Stimulated activated naive CD4-positive, alpha-beta T cell treated with Interleukin-2 at 50 U/mL for 16 hours (primary cell): ENCODE results near the gene OAF.

Experiments
- DNase-seq: peaks from one replicate; lab custom pipeline; 2025; lab: John Stamatoyannopoulos, UW

The OAF gene

DNA sequence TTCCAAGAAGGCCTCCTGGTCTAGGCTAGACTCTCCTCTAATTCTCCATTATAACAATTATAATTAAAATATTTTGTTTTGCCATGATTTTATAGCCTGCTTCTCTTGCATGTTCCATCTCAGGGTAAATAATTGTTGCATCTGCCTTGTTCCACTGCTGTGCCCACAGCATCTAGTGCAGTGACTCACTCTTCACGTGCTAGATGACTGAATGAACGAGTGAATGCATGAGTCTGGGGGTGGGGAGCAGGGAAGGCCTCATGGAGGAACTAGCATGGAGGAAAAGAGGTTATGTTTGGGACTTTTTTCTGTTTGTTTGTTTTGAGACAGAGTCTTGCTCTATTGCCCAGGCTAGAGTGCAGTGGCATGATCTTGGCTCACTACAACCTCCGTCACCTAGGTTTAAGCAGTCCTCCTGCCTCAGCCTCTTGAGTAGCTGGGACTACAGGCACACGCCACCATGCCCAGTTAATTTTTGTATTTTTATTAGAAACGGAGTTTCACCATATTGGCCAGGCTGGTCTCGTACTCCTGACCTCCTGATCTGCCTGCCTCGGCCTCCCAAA lies 5.2 kb upstream of the OAF start:
- DNase-seq: no peak

DNA sequence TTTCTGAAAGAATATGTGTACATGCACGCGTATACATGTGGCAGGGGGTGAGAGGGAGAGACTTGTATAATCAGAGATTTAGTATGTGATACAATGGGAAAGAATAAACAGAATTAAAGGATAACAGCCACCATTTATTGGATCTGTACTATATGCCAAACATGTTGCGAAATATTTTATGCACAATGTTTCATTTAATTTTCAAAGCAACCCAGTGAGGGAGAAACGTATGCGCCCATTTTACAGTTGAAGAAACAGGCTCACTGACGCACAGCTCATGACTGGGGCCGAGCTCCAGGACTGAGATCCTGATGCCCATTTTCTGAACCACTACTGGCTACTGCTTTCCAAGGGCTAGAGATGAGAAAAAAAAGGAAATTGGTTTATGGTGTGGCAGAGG lies 3.3 kb upstream of the OAF start:
- no peak for DNase-seq

DNA sequence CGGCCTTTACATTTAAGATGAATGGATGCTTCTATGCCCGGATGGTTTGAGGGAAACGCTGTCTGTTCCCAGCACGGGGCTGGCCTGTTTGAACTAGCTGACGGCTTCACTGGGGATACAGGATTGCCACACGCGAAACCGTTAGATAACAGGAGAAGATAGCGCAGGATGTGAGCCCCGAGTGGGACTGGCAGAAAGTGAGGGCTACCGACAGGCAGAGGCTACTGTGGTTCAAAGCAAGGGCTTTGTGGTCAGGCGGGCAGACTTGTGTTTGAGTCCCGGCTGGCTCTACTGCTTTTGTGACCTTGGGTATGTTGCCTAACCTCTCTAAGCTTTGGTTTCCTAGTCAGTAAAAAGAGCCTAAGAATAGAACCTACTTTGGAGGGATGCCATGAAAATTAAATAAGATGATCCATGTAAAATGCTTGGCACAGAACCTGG lies 2.8 kb upstream of the OAF start:
- DNase-seq: no peak

DNA sequence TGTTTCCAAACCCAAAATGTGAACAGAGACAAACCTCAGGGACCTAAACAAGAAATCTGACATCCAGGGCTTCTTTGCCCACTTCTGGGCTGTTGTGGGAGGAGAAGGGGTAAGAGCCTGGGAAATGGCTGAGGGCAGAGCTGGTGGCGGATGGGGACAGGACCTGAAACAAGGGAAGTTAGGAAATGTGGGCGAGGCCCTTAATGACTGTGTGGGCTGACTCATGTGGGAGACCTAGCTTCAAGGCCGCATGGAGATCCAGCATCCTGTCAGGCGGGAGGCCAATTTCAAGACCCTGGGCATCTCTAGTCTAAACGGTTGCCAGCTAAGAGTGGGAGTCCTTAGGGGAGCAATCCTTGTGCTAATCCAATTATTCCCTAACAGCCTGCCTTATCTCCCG lies 2.1 kb upstream of the OAF start:
- no peak for DNase-seq

DNA sequence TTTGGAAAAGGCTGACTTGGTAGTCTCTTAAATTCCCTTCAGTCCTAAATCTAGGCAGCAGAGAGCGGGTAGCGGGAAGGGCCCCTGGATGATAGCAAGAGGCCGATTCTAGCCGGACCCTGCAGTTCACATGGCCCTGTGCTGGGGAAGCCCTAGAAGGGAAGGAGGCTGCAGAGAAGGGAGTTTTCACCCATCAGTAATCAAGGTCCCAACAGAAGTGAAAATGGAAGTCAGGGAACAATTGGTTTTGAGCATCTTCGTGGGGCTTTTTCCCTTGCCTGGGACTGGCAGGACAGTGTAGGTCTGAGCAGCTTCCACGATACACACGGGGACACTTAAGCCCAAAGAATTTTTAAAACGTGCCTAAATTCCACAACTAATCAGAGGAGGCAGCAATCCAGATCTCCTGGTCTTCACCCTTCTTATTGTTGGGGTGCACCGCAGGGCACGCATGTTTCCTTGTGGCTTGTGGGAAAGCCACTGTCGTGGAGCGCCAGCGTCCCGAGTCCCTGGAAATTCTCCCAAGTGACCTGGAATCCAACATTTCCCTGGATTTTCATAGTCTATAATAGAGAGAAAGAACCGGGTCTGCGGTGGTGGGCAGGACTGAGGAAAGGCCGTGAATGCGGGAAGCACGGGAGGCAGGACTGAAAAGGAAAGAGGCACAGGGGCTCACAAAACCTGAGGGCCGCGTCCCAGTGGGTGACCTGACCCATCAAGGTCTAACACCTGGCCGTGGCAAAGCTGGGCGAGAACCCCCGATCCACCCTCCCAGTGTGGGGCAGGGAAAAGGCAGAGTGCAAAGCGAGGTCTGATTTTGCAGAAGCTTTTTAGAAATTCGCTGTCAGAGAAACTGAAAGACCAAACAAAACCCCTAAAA lies 846 bp upstream of the OAF start:
- DNase-seq: no peak

DNA sequence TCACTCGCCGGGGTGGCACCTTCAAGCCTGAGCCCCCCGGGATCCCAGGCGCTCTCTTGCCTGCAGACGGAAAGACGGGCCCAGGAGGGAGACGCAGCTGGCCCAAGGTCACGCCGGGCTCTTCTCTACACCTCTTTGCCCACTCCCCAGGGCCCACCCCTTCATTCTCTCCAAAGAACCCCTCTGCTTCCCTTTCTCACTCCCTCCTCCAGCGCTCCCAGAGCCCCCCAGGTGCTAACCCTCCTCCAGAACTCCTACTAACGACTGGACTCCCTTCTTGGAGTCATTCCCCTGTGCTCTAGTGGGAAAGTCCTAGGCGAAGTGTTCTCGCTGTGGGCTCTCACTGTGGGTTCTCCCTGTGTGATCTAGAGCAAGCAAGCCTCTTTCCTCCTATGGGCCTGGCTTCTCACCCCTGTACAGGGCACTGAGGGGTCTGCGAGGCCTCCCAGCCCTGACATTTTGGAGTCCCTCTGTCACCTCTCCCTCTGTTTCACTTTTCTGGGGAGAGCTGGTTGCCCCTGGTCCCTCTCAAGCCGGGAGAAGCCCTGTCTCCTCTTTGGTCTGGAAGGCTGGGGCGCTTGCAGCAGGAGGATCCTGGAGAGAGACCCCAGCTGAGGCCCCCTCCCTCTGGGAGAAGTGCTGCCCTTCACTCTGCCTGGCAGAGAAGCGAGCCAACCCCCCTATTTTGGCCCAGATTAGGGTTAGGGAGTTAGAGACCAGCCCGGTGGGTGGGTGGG lies 858 bp downstream of the OAF start:
- DNase-seq: no peak

DNA sequence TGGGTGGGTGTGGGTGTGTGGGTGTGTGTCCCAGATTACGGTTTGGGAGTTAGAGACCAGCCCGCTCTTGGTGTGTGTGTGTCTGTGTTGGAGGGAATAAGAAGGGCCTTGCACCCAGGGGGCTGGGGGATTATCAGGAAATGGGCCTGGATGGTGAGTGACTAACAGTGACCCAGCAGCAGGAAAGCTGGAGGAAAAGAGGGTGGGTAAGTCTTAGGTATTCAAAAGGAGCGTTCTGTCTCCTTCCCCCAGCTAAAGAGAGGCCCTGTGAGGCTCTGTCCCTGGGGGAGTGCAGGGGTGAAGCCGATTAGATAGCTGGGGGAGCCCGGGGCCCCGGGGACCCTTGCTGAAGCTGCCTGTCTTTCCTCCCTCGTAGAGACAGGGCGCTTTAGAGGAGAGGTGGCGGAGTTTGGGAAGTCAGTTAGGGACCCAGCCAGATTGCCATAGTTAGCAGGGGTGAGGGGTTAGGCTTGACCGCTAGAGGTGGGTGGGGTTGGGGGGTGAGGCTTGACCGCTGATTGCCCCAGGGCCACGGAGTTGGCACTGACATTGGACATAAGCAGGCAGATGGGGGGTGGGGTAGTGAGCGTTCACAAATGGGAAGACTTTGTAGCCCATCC lies 1.5 kb downstream of the OAF start:
- no peak for DNase-seq

DNA sequence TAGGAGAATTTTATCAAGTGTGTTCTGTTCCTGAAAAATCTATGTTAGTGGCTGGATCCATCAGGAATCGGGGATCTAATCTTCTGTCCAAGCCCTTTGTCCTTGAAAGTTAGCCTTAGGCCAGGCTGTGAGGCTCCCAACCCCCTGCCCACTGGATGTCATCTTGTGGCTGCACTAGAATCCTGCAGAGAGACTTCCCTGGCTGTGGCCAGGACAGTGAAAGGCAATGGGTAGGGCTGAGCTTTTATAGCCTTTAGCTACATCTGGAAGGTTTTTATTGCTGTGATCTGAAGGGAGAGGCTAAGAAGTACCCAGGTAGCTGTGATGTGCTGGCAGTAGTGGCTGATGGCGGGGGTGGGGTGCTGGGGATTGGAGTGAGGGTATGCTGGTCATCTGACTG lies 2.1 kb downstream of the OAF start:
- no peak for DNase-seq

DNA sequence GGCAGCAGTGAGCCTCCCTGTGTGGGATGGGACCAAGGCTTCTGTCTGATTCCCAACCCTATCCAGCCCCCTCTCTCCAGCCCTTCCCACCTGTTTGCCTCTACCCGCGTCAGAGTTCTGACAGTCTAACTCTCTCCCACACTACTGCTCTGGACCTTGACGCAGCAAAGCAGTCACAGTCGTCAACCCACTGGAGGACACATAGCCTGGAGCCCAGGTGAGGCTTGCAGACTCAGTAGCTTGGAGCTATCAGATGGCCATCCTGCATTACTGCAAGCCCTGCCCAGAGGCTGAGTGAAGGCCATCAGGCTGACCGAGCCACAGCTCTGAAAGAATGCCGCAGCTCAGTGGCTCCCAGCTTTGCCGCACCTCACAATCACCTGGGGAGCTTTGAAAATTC lies 3.7 kb downstream of the OAF start:
- DNase-seq: no peak

DNA sequence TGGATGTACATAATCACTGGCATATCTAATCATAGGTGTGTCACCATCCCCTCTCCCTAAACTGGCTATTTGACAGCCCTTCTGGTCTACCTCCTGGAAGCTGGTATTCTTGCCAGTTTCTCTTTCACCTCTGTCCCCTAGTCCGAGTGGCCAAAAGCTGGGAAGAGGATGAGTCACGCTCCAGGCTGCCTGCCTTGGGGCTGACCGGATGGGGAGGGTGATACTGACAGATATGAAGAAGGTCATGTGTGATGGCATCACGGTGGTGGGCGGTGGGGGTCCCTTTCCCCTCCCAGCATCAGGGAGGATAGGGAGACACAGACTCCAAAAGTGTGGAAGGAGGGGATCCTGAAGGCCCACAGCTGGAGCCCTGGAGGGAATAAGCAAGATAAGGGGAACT lies 4.8 kb downstream of the OAF start:
- DNase-seq: no peak

DNA sequence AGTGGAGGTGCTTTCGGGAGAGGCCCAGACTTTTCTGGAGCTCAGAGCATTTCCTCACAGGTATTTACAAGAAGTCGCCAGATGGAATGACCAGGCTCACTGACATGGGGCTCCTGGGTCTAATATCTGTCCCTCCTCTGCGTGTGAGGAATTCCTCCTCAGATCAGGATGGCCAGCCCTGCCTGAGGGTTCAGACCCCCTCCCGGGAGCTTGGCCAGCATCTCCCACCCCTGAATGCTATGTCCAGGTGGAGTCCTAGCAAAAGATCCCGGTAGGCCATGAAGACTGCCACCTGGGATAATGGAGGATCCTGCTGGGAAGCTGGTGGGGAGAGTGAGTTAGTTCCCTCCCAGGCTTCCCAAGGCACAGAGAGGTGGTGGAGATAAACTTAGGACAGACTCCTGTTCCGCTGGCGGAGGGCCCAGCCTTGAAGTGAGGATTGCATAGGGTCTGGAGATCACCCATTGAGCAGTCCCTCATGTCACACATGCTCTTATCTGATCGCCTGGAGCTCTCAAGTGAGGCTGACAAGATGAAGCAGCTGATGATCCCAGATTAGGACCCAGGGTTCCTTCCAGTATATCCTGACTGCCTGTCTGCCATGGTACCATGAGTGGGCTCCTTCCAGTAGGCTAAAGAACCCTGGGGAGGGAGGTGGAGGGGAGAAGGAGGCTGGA lies 5.7 kb downstream of the OAF start:
- no peak for DNase-seq

DNA sequence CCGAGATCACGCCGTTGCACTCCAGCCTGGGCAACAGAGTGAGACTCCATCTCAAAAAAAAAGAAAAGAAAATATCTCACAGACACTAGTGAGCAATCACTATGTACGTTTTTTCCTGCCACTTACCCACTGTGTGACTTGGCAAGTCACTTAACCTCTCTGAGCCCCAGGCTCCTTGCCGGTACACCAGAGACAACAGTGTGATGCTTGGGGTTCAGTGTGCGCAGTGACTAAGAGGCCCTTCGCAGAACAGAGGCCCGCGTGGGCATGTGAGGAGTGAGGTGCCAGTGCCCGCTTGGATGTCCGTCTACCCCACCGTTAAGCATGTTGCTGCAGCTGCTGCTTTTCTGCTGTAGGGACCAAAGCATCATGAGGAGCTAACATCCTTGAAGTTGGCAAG lies 6.7 kb downstream of the OAF start:
- no peak for DNase-seq

DNA sequence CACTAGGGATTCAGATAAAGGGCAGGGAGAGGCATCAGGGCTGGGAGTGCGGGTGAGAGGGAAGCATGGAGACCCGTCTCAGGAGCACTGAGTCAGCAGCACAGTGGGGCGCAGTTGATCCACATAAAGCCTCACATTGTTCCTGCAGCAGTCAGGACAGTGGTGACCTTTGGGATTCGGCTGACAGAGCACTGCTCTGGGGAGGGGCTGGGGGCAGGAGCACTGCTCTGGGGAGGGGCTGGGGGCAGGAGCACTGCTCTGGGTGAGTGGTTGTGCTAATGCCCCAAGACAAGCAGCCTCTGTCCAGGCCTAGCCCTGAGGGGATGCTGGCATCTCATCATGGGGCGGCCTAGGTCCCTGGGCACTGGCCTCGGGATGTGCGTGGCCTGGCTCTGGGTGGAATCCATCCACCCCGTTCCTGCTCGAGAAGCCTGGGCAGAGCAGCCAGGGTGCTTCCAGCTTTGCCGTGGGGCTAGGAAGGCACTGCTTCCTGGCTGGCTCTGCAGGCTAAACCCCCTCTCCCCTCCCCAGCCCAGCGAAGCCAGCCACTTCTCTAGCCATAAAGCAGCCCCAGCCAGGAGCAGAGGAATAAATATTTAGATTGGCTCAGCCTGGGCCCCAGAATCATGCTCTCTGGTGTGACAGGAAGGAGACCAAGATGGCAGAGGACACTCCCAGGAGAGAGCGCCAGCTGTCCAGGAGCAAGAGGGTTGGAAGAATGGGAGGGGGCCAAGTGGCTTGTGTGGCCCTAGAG lies 7.3 kb downstream of the OAF start:
- DNase-seq: no peak

DNA sequence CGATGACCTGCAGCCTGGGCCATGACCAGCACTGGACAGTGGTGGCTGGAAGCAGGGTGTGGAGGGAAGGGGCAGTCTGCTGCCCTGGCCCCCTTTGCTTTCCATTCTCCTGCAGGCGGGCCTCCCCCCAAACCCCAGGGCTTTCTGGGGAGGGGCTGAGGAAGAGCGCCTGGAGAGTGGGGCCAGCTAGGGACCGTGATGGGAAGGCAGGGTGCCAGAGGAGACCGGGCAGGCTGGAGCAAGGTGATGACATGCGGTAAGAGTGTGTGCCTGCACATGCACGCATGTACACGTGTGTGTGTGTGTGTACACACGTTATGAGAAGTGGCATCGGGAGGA lies 7.8 kb downstream of the OAF start:
- no peak for DNase-seq

DNA sequence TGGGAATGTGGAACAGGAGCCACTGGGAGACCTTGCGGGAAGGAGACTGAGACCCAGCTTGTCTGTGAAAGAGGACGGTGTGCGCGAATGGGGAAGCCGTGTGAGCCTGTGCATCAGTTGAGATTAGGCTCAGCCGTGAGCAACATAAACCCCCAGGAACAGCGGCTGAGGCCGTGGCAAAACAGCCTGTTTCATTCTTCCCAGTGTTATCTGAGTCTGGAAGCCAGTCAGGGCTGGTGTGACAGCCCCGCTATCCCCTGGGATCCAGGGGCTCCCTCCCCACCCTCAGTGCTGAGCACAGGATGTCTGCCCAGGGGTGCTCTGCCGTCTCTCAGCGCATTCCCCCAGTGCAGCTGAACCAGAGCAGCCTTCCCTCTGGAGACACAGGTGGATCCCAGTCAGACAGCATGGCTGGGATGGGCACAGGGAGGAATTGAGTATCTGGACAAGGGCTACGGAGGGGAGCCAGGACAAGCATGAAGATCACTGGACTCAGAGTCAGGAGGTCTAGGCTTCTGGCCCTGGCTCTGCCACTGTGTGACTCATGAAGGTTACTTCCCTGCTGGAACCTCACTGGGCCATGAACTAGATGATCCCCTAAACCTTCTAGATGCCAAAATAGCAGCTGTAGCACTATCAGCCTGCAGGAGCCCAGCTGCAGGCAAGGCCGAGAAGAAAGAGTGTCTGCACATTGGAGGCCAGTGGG lies 8.6 kb downstream of the OAF start:
- no peak for DNase-seq

DNA sequence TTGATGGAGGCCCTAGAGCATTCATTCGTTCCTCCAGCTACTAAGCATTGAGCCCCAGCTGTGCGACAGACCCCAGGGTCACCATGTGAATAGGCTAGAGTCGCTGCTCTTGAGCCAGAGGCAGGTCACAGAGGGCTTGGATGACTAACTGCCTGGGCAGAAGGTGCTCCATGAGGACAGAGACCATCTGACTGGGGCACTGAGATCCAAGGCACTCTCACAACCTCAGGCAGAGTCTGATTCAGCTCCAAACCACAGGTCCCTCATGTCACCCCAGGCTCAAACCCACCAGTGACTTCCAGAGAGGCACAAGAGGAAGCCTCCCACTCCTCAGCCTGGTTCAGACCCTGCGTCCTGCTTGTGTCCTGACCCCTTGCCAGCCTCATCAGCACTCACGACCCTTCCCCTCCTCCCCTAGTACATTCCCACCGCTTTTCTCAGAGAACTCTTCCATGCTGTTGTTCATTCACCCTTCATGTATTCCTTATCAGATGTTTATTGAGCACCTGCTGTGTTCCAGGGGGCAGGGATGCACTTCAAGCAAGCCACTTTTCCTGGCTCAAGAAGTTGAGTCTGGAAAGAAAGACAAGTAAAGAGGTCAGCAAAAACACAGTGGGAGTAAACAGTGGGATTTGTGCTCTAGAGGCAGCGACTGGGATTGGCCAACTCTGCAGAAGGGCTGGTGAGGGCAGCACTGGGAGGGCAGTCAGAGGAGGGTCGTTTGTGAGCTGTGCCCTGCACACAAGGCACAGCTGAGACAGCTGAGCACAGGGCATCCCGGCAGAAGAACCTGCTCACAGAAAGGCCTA lies 9.3 kb downstream of the OAF start:
- DNase-seq: no peak

DNA sequence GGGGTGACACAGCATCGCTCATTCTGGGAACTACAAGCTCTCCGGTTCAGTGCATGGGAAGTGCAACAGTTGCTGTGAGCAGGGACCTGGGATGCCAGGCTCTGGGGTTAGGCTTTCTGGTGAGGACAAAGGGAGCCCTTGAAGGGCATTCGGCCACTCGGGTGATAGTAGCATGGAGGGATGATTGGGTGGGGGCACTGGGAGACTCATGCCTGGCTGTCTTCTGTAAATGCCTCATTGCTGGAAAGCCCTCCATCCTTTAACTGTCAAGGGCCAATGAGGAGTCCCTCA lies 9.9 kb downstream of the OAF start:
- DNase-seq: no peak

DNA sequence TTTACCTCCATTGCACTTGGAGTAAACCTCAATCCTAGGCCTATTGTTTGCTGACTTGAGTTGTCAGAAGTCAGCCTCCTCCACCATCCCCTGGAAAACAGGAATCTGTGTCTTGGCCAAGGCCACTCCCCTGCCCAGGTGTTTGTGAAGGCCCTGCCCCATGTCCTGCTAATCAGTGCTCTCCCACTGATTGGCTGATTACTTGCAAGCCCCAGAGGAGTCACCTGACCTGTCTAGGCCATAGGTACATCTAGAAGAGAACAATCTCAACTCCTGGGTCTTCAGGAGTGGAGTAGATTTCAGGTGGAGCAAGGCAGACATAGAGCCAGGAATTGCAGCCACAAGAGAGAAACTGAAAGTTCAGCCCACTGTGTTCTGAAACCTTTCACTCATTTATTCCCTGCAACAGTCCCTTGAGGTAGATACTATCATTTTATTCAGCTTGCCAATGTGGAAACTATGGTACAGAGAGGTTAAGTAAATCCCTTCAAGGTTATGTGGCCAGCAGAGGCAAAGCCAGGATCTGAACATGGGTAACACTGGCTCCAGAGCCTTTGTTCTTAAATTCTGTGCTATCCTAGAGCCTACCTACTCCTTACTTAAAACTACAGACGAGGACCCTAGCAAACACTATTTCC lies 10.4 kb downstream of the OAF start:
- DNase-seq: no peak

DNA sequence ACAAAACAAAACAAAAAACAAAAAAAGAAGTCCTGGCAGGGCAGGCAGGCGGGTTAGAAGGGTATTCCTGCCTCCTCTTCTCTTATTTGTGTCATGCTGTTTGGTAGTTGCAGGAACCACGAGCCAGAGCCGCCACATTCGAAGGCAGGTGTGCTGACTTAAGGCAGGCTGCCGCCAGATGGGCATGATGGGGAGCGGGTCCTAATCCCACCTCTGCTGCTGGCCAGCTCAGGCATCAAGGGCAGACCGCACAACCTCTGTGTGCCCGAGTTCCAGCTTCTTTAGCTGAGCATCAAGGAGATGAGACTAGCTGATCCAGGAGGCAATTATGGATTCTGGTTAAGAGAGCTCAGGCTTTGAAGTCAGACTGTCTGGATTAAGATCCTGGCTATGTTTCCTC lies 12.1 kb downstream of the OAF start:
- no peak for DNase-seq

DNA sequence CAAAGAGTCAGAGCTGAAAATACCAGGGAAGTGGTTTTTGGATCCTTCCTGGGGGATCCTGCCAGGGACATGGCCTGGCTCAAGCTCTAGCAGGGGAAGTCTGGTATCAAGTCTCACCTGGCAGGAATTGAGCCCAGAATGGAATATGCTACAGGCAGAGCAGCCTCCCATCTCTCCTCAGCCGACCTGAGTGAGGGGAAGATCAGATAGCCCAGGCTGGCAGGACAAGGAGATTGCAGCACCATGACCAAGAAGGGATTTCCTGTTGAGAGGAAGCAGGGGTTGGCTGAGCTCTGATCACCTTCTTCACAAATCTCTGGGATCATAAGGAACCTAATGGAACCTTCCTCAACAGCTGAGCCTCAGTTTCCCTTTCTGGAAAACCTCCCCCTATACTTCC lies 13.0 kb downstream of the OAF start:
- DNase-seq: no peak
